Fibroblast of gingiva (primary cell): ENCODE data around the gene ABCC4.

Experiments used
- DNase-seq: peaks from one replicate; pipeline ENCODE4 v3.0.0-alpha.2; 2011; ENCODE audit warnings: low read depth

ABCC4 gene

DNA sequence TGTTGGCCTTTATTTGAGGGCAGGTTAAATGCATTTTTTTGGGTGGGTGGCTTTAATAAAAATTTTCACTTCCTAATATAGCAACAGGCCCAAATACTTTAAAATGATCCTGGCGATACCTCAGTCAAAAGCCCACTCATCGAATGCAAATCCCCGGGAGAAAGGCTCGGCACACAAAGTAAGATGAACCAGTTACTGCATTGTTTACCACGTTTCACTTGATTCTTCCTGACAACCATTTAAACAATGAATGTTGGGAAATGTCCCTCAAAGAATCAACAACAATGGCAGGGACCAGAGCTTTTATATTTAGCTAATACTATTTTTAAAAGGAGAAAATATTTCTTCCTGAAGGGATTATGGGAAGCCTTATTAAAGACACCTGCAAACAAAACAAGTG, 187.7 kb downstream of the ABCC4 start:
- DNase-seq, result no peak

DNA sequence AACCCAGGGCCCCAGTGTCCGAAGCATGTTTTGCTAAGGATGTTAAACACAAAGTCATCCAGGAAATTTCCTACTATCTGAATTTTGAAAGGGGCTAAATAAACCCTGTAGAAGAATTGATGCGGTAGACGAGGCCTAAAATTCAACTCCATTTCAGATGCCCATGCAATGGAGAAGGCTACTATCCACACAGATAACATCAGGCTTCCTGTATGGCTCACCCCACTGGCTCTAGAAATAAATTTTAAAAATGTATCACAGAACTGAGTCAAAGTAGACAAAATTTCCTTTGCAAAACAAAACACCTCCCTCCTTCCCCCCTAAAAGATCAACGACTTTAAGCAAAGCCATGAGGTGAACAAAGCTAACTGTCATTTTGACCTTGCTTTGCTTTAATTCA, 188.4 kb downstream of the ABCC4 start:
- DNase-seq, result no peak

DNA sequence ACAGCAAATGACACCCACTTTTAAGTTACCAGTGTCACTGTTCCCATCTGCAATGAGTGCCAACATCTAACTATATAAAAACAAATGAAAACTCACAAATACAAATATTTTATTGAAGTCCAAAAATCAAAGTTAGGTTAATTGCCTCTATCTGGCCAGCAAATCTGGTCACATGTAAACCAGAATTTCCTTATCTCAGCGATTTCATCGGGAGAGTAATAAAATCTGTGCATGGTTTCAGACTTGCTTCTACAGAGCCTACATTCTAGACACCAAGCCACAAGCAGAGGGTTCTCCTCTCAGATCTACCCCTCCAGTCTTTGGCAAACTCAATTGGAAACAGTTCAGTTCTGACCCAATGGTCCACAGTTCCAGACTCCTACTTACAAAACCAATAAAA, 189.6 kb downstream of the ABCC4 start:
- DNase-seq, result no peak

DNA sequence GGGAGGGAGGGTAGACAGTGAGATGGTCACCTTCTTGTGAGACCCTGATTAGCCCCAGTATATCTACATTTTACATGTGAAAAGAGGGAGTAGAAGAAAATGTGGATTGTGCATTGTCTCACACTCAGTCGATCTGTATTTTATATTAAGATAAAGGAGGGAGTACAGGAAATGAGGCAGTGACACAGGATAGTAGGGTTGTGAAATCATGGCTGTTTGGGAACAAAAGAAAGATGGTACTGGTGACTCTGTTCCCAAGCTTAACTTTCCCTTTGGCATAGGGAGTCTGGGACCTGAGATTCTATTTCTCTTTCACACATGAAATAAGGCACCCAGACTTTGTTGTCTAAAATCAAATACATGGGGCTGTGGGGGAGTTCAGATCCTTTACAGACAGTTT, 194.7 kb downstream of the ABCC4 start:
- no peak for DNase-seq

DNA sequence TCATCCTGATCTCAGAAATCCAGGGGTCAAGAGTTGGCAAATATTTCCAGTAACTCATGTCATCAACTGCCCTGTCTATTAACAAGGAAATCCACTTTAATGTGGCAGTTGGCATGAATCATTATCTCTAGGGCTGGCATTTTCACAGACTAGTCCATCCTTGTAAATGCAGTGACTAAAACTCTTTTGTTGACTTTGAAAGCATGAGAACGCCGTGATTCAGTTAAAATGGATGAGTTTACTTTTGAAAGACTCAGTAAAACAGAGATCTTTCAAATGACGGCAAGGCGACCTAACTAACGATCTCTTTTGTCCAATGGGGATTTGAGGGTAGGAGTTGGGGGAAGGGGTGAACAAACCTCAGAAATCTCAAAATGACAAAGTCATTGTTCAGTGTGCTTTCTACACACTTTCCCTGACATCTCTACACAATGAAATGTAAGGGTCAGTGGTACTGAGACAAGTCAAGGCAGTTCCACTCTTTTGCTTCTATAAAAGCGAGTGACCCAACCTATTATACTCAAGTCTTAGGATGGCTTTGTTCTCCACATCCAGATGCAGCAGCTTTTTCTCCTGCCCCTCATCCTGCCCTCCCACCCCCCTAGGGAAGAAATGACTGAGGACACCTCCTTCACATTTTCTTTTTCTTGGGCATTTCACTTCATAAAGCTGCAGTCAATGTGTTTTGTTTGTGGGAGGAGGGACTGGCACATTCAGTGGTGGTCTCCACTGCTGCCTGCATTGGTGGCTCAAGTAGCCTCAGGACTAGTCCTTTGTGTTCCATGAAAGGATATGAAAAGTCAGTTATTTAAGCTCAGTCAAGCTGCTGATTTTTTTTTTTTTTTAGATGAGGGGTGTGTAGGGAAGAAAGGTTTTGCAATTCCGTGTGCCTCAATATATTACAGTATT, 200.5 kb downstream of the ABCC4 start:
- DNase-seq, result peak; percentile 19

DNA sequence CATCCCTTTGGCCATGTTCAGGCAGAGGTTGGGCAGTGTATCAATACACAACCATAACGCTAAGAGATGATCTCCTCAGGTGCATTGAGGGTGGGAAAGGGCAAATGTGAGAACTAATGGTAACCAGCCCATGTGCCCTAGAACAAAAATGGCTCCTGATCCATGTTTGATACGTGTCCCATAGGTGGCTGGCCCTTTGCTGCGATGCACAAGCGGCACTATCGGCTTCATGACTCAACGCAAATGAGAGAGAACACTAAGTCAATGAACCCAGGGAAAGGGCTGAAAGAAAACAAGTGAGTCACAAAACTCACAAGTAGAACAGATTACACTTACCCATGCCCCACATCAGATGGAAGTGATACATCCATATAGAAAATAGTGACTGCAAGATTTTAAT, 201.7 kb downstream of the ABCC4 start:
- peak; percentile 12 for DNase-seq

DNA sequence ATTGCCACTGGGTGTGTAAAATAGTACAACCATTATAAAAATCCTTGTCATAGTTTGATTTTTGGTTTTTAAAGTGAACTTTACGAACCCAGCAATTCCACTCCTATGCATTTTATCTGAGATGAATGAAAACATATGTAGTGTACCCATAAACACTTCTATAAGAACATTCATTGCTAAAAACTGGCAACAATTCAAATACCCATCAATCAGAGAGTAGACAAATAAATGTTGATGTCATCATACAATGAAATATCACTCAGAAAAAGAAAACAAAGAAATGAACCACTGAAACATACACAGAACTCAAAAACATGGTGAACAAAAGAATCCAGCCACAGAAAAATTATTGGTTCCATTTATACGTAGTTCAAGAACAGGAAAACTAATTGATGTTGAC, 202.3 kb downstream of the ABCC4 start:
- DNase-seq, result no peak

DNA sequence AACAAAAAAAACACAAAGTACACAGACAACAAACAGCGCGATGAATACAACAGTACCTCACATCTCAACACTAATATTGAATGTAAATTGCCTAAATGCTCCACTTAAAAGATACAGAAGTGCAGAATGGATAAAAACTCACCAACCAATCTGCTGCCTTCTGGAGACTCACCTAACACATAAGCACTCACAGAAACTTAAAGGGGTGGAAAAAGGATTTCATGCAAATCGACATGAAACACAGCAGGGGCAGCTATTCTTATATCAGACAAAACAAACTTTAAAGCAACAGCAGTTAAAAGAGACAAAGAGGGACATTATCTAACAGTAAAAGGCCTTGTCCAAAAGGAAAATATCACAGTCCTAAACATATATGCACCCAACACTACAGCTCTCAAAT, 209.5 kb downstream of the ABCC4 start:
- DNase-seq, result no peak

DNA sequence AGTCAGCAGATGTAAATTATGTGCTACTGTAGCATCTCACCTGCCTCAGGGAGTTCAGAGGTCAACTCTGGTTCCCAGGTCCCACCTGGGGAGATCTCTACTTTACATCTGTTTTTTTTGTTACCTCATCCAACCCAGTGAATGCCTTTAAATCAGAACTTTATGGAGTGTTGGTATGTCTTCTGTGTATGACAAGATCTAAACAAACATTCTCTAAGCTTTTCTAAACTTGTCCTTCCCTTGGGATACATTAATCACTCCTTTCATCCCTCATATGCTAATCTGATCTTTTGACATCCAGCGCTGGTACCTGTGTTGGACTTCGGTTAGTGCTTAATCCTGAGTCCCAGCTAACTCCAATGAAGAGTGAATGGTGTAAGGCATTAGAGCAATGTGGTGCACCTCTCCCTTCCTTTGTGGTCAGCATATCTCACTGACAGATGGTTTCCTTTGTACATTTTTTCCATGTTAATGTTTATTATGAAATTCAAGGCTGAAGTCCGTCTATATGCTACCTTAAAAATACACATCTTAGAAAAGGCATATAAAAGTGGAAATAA, 213.4 kb downstream of the ABCC4 start:
- DNase-seq, result no peak

DNA sequence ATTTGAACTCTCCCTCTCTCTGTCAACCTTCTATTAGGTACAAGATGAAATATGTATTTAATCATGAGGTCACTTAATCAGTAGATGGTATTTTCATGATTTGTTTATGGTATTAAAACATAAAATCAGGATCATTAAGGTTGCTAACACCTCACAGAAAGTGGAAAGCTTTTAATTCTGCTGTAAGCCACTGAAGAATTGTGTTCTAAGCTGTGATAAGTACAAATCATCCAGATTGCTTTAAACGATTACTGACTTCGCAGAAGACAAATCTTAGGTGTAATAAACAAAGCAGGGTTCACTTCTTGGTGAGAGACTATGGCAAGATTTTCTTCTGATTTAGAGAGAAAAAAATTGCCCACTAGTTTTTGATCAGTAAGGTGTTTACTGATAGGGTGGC, 214.5 kb downstream of the ABCC4 start:
- no peak for DNase-seq

DNA sequence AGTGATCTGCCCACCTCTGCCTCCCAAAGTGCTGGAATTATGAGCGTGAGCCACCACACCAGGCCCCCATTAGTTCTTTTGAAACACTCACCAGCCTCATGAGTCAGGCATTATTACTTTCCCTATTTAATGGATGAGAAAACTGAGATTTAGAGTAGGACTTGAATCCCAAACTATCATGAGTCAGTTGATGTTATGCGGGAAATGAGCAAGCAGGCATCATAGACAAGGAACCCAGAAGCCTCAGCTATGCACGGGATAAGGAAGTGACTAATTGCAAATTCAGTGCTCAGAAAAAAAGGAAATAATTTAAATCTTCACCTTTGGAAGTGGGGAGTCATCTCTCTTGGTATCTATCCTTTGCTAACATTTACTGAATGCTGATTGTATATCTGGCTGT, 217.5 kb downstream of the ABCC4 start:
- no peak for DNase-seq

DNA sequence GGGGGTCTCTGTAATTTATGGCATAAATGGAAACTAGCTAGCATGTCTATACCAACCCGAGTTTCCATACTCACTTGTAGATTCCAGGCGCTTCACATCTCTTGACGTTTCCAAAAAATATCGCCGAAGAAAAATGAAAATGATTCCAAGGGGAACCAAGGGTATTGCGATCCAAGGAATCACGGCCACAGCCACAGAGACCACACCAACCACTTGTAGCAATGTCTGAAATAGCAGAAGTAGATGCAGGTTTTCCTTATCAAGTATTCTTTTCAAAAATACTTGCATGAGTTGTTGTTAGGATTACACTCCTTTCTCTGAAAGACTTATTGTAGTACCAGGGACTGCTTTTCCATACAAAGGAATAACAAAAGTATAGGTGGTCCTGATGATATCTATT, 218.2 kb downstream of the ABCC4 start:
- no peak for DNase-seq

DNA sequence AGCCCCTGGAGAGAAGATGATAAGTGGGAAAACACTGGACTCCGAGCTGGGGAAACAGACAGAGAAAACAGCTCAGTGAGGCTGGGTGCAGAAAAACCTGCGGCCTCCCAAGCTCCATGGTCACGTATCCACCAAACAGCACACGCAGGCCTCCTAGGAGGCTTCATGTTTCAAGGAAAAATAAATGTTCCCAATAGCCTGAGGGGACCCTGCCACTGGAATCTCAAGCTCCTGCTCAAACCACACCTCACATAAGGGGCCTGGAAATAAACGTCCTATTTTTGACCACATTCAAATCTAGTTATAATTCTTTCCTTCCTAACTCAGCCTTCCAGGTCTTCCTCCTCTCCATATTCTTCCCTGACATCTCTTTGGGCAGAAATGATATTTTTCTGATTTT, 225.7 kb downstream of the ABCC4 start:
- DNase-seq, result no peak

DNA sequence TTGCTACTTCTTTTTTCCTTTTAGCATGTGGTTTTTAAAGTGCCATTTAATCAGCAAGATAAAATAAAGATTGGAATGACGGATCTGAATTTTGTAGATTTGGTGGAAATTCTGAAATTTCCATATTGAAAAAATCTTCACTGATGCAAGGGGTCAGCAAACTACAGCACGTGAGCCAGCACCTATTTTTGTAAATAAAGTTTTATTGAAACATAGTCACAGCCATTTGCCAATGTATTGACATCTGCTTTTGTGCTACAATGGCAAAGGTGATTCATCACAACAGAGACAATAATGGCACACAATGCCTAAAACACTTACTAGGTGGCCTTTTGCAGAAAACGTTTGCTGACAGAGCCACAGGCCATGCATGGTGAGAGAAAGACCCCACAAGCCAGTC, 226.4 kb downstream of the ABCC4 start:
- no peak for DNase-seq

DNA sequence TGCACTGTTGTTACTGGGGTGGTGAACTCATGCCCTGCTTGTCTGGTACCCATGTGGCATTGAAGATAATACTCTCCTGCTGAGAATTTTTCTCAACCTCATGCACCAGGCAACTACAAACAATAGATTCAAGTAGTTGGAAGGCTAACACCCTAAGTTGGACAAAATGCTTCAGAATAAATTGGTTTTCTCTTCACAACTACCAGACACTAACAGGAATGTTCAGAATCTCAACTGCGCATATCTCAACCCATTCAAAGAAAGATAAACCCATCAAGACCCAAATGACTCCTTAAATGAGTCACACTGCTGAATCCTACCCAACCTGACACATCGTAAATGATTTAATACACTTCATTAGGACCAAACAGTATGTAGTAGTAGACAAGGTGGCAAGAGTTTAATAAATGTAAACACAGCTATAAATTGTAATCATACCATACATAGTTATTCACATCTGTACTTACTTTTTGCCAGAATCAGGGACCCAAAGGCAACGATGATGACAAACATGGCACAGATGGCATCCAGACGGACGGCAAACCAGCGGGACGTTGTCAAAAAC, 227.4 kb downstream of the ABCC4 start:
- no peak for DNase-seq

DNA sequence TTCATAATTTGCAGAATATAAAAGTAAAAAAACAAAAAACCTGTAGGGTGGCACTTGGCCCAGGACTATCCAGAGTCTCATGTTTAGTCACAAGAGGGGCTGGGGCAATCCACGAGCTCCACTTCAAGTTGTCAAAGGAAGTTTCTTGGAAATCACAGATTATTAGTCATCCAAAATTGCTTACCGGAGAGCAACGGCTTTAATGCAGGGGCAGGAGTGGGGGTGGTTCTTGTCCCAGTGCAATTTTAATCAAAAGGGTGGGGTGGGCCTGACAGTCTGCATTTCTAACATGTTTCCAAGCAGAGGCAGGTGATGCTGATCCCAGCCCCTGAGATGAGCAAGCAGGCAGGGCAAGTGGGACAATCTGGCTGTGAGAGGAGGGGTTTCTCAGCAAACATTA, 233.9 kb downstream of the ABCC4 start:
- DNase-seq, result no peak

DNA sequence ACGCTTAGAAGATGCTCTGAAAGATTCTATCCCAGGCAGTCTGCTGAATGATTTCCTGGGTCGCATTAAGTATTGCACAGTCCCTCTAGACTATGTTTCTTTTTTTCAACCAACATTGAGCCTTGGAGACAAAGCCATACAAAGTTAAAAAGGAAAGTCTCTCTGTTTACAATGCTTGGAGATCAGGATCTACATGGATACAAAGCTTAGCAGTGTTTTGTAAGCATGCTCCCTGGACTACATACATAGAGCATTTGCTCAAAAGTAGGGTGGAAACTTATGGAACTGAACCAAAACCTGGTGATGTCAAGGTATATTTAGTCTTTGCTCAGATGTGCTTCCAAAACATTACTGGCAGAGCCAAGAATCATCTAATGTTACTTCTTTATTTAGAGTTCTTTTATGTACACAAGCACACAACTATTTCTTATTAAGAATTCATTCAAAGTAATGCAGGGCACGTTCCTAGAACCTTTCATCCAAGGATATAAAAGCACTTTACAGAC, 241.2 kb downstream of the ABCC4 start:
- DNase-seq, result no peak

DNA sequence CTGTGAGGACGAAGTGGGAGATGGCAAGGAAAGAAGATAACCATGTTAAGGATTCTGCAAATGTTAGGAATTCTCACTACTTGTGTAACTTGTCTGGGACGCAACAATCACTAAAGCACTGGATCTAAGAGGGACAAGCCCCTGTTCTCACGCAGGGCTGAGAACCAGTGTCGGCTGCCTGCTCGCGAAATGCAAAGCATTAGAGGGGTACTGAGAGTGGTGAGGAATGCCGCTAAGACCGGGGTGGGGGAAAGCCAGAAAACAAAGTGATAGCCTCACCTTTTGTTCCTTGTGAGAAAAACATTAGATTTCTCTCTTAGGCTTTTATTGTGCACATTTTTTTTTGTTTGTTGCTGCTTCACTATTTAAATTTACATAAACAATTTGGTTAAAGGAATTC, 241.9 kb downstream of the ABCC4 start:
- no peak for DNase-seq

DNA sequence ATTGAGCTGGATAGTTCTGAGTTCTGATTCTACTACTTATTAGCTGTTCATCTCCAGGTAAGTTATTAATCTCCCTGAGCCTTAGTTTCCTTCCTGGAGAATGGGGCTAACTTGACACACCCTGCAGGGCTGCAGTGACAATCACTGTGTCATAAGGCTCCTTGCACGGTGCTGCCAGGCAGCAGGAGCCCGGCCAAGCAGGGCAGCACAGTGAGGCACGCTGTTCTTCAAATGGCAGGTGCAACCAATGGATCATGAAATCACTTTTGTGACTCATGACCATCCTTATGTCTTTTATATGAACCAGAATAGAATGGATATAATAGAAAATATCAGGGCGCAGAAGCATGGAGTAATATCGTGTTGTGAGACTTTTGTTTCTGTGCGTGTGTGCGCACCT, 242.6 kb downstream of the ABCC4 start:
- no peak for DNase-seq

DNA sequence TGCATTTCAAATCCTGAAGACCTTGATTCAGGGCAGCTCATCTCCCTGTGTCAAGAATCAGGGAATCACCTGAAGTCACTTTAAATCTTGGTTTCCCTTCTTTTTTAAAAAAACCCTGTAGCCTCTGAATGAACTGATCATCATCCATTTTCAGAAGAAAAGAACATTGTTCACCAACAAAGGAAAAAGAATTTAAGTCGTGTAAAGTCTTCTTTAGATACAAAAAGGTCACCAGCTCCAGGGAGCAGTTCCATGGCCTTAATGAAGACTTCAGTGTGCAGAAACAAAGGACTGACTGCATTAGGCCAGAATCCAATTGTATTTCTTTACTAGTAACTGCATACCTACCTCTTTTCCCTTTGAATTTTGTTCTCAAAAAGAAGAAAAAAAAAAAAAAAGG, 245.0 kb downstream of the ABCC4 start:
- no peak for DNase-seq

DNA sequence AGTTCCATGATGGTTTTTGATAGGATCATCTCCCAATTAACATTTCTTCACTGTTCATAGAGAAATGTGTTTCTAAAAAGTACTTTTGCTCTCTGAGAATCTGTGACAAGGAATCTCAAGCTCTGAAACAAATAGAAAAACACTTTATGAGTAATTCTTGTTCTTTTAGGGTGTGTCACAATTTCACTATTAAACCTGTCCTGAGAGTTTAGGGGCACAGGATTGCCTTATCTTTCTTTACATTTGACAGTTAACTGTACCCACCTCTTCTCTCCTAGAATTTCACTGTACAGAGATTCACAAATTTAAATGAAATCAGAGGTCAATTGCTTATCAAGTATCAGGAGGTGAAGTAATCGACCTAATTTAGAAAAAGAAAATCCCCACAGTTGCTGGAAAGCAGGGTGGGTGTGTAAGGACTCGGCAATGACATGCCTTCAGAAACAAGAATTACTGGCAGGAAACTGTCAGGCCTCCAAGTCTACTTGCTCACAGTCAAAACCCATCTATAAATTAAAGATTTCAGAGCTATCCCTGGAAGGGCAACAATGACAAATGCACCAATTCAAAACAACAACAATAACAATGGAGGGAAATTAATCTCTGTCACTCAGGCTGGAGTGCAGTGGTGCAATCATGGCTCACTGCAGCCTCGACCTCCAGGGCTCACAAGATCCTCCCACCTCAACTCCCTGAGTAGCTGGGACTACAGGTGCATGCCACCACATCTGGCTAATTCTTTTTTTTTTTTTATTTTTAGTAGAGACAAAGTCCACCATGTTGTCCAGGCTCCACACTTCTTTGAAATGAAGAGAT, 250.2 kb downstream of the ABCC4 start:
- DNase-seq, result no peak

DNA sequence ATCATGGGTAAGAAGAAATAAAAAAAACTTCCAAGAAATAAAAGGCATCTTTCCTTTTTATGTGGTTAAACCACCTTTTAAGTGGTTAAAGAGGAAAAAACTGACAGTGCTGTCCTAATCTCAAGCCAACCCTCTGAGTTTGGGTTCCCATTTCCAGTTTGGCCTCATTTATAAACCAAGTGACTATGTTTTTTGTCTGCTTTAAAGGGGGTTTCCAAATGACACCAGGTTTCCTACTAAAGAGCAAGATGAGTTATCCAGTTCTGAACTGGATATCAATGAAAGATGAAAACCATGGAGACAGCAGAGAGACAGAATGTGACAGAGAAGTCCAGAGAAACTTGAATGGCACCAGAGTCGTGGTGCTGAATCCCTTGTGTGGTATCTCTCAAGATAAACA, 251.5 kb downstream of the ABCC4 start:
- no peak for DNase-seq
